ENCODE results near the gene ST6GALNAC4.
A peak's percentile ranks its signal among the peaks of the same experiment; 100 is the strongest.
"Not testable (repeated sequence)": the region's sequence is repeated elsewhere in the genome, so short reads cannot be mapped to it uniquely, and the experiment has no call there.

Gene ST6GALNAC4

GRCh38 chr9:127885508-127886281 lies 31.1 kb downstream of the ST6GALNAC4 start:
- DNase-seq (ENCODE audit: low spot score) = no peak

GRCh38 chr9:127884976-127885490 lies 31.8 kb downstream of the ST6GALNAC4 start:
- DNase-seq (ENCODE audit: low spot score) = no peak

GRCh38 chr9:127884427-127884911 lies 32.4 kb downstream of the ST6GALNAC4 start:
- DNase-seq (ENCODE audit: low spot score) = peak; percentile 83

- DNase-seq (ENCODE audit: low spot score) = no peak
Measured at GRCh38 chr9:127883959-127884358, 32.9 kb downstream of the ST6GALNAC4 start.

GRCh38 chr9:127881715-127882114 lies 35.1 kb downstream of the ST6GALNAC4 start:
- not testable (repeated sequence) for DNase-seq (ENCODE audit: low spot score)

GRCh38 chr9:127880143-127880542 lies 36.7 kb downstream of the ST6GALNAC4 start:
- DNase-seq (ENCODE audit: low spot score) = no peak

GRCh38 chr9:127878652-127879390 lies 38.0 kb downstream of the ST6GALNAC4 start:
- DNase-seq (ENCODE audit: low spot score) = no peak

- DNase-seq (ENCODE audit: low spot score) = no peak
Measured at GRCh38 chr9:127878001-127878651, 38.7 kb downstream of the ST6GALNAC4 start.

GRCh38 chr9:127877566-127877998 lies 39.3 kb downstream of the ST6GALNAC4 start, which contains the start of gene AK1:
TSS of gene AK1 (minus strand) at chr9:127877675. CDS start at chr9:127874617, 3,058 bp downstream.
- no peak for DNase-seq (ENCODE audit: low spot score)

- no peak for DNase-seq (ENCODE audit: low spot score)
Measured at GRCh38 chr9:127876764-127877562, 39.9 kb downstream of the ST6GALNAC4 start.

- no peak for DNase-seq (ENCODE audit: low spot score)
Measured at GRCh38 chr9:127876026-127876763, 40.6 kb downstream of the ST6GALNAC4 start.

GRCh38 chr9:127875306-127875966 lies 41.4 kb downstream of the ST6GALNAC4 start:
- no peak for DNase-seq (ENCODE audit: low spot score)

GRCh38 chr9:127874301-127875221 lies 42.3 kb downstream of the ST6GALNAC4 start:
- no peak for DNase-seq (ENCODE audit: low spot score)

GRCh38 chr9:127873886-127874285 lies 43.0 kb downstream of the ST6GALNAC4 start:
- no peak for DNase-seq (ENCODE audit: low spot score)

- DNase-seq (ENCODE audit: low spot score) = no peak
Measured at GRCh38 chr9:127873223-127873691, 43.6 kb downstream of the ST6GALNAC4 start.

- DNase-seq (ENCODE audit: low spot score) = no peak
Measured at GRCh38 chr9:127872369-127873222, 44.2 kb downstream of the ST6GALNAC4 start.

GRCh38 chr9:127871531-127871930 lies 45.3 kb downstream of the ST6GALNAC4 start:
- no peak for DNase-seq (ENCODE audit: low spot score)

GRCh38 chr9:127870887-127871286 lies 46.0 kb downstream of the ST6GALNAC4 start:
- DNase-seq (ENCODE audit: low spot score) = no peak
